Fibroblast of upper back skin (primary cell): ENCODE measurements around the gene STAB2.
A peak's percentile ranks its signal among the peaks of the same experiment; 100 is the strongest.
"Not testable (repeated sequence)": the region's sequence is repeated elsewhere in the genome, so short reads cannot be mapped to it uniquely, and the experiment has no call there.

Experiments used
- DNase-seq: peaks from one replicate; pipeline ENCODE4 v3.0.0-alpha.2; 2013

STAB2 gene

DNA sequence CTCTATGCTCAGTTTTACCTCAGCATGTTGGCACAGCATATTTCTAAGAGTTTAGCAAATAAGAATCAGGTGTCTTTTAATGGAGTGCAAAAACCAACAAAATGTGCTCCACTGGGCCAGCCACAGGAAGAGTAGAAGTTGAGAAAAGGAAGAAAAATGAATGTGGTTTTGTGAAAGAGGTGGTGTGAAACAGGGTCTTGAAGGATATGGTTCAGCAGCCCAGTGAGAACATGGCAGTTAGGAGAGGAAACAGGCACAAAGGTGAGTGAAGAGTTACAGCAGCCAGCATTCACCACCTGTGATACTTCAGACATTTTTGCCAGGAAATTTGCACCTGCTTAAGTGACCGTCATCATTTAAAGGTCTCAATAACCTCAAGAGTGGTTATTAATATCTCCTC is 2.4 kb downstream of the STAB2 start:
- no peak for DNase-seq

DNA sequence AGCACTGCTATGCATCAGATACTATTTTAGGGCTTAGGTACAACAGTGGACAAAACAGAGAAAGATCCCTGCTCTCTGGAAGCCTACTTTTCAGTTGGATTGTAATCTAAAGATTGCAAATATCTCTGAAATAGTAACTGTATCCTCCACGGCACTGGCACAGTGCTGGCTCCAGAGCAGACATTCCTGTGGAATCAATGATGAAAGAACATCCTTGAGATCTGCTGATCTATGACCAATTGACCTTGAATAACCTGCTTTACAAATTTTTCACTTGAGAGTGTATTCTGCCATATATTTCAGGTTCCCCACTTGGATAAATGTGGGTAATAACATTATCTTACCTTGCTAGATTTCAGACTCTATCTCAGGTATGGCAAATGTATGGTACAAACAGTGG is 3.2 kb downstream of the STAB2 start:
- no peak for DNase-seq

DNA sequence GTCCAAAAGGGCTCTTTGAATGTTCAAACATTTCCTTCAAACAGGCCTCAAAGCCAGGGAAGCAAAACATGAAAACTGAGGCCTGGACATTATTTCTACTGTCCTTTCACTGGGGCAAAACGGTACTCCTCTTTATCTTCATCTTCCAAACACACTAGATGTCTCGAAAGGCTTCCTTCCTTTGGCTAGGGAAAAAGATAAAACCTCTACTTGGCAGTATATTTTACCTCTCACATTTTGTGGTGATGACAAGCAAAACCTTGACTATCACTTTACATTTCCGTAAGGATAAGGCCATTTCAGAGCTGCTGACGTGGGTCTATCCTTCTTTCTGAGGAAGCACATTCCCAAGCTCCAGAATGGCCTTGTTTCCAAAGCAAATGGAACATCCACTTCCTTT is 9.9 kb downstream of the STAB2 start:
- no peak for DNase-seq

DNA sequence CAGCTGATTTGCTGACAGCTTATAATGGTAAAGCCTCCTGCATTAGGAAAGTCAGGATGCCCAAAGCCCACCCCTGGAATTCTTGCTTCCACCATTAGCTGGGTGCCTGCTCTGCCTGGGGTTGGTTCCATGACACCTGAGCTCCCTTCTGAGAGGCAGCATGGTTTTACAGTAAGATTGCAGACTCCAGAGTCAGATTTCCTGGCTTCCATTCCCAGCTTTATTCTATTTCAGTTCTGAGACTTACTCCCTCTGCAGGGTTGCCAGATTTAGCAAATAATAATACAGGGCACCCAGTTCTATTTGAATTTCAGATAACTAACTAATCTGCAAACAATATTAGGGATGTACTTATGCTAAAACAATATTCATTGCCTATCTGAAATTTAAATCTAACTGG is 12.2 kb downstream of the STAB2 start:
- DNase-seq: no peak

DNA sequence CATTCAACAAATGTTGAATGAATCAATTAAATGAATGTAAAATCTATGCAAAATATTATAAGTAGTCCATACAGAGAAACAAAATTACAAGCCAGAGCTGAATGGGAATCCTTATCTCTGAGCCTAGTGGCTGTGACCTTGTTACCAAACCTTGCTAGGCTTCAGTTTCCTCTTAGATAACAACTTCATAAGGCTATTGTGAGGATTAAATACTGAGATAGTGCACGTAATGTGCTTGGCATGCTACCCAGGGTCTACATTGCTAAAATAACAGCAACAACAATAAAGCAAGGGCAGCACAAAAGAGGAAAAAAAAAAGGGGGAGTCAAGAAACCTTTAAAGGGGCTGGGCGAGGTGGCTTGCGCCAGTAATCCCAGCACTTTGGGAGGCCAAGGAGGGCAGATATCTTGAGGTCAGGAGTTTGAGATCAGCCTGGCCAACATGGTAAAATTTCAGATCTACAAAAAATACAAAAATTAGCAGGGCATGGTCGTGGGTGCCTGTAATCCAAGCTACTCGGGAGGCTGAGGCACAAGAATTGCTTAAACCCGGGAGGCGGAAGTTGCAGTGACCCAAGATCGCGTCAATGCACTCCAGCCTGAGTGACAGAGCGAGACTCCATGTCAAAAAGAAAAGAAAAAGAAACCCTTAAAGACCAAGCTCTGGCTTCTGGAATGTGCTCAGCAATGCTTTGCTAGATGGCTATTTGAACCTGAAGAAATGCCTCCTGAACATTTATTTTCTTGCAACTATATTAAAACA is 14.1 kb downstream of the STAB2 start:
- no peak for DNase-seq

DNA sequence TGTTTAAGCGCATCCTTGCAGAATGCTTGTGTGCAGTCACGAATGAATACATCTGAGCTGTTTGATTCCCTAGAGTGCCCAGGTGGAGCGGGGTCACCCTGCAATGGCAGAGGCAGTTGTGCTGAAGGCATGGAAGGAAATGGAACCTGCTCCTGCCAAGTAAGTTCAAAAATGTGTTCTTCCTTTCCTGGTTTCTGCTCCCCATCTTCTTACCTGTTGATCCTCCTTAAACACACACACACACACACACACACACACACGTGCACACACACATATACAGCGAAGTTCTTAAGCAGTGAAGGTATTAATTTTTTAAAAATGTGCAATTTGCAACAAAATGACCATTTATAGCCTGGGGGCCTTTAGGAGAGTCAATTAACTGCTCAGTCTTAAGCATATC is 33.3 kb downstream of the STAB2 start:
- no peak for DNase-seq

DNA sequence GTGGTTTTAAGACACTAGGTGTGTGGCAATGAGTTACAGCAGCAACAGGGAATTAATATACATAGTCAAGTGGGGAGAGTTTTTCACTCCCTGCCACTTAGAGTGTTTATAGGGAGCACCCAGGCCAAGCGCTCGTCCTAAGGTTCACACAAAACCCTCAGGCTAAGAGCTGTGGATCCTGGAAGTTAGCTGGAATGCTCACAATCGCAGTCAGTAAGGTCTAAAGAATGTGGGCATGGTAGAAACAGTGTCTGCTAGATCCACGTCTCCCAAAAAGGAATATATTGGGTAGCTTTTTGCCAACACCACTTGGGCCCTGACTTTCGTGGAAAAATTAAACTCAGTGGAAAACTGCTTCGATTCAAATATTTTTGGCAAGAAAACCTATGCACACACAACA is 36.6 kb downstream of the STAB2 start:
- DNase-seq: no peak

DNA sequence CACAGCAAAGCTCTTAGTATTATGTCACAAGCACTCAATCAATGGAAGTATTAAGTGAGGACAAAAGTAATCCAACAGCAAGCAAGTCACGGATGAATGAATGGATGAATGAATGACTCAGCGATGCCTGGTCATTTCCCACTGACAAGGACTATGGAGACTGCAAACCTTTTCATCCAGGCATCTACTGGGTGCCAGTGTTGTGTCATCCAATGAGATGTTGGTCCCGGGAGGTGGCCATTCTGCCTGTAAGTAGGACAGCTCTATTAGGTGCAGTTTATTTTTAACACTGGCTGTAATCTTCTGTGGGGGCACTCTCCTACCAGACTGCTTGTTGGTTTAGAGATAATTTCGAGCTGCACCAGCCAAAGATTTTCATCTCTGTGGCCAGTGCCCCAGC is 39.4 kb downstream of the STAB2 start:
- DNase-seq: peak; percentile 31

DNA sequence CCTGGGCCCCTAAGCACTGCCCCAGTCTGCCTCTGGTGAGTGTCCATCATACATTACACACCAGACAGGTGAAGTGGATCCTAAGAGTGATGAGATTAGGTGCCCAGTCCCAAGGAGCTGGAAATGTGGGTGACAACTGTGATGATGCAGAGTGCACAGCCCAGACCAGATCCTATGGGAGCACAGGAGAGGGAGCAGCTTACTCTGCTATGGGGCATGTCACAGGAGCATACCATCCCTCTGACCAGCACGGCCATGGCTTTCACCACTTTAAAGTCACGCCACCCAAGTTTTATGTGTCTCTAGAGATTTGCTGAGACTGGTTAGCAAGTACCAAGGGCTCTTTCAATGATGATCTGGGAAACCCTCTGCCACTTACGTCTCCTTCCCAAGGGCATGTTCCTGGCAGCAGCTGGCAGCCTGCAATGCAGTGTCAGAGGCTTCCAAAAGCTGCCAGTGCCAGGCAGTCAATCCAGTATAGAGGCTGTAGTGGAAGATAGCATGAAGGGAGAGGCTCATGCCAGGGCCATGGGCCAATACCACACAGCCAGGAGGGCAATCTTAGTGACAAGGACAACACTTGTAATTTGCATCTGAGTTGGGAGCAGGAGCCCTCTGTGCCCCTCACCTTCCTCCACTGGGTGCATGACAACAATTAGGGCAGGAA is 40.2 kb downstream of the STAB2 start:
- DNase-seq: no peak

DNA sequence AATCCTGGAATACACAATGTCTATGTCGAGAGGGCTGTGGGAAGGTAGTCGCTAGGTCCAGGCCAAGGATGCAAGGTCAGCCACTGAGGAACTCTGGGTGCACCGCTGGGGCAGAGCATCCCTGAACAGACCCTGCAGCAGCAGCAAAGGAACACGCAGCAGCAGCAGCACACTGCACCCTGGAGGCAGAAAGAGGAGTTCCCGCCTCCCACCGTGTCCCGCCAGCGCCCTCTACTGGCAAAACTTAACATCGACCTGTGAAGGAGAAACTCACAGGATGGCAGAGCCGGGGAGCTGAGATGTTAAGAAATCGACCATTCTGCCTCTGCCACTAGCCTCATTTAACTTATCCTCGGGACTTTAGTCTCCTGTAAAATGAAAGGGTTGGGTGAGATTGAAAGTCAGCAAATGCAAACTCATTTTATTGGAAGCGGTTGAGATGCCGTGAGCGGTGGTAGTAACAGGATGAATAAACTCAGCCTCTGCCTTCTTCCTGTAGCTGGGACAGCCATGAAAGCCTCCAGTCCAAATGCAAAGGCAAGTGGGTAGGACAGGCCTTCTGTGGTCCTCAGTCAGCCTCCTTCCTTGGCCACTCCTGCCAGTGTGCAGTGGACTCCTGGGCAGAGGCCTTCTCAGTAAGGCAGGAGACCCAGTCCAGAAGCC is 45.6 kb downstream of the STAB2 start:
- DNase-seq: peak; percentile 48

DNA sequence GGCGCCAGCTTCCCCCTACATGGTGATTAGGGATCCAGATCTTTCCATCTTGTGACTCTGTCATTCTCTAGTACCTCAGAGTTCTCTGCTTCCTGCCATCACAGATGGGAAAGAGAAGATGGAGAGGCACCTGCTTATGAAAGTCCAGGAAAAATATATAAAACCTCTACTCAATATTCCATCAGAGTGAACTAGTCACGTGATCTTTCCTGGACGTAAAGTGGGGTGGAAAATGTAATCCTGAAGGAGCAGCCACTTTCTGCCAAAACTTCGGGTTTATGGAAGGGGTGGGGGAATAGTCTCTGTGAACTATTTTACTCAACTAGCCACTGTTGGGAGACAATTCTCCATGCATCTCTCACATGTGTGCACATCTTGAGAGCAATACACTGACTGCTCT is 47.7 kb downstream of the STAB2 start:
- DNase-seq: no peak

DNA sequence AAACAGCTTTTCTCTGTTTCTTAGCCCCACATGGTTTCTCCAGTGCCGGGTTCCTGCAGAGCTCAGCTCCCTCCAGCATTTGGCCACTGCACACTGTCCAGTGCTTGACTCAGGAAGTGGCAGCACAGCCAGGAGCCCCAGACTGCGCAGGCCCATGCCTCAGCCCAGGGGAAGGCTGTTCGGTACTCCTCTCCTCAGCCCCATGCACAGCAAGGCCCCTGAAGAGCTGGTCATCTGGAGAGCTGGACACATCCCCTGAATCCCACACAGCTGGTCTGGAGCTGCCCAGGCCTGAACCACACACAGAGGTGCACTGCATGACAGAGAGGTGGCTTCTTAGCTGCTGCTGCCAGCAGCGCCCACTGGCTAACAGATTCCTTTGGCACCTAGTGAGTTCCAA is 48.3 kb downstream of the STAB2 start:
- DNase-seq: no peak

DNA sequence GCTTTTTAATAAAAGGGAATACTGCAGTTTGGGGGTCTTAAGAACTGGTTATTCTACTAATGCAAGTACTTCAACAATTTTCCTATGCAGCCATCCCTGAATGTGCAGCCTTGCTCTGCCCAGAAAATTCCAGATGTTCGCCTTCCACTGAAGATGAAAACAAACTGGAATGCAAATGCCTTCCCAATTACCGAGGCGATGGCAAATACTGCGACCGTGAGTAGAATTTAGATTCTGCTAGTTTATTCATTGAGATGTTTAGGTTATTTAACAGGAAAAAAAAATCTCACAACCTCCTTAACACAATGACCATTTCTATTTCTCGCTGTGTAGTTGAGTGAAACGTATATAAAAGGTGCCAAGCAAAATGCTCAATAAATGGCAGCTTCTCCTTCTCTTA is 49.9 kb downstream of the STAB2 start:
- DNase-seq: no peak

DNA sequence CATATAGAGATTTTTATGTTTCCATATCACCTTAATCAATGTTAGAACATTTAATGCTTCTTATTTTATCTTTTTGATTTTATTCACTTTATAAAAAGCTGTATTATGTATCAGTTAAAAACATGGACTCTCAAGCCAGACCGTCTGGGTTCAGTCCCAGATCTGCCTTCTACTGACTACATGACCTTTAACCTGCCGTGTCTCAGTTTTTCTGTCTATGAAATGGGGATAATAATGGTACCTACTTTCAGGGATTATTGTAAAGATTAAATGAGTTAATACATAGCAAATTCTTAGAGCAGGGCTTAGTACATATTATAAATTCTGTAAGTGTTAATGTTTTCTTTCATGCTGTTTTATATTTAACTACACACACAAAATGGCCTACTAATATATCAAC is 50.4 kb downstream of the STAB2 start:
- no peak for DNase-seq

DNA sequence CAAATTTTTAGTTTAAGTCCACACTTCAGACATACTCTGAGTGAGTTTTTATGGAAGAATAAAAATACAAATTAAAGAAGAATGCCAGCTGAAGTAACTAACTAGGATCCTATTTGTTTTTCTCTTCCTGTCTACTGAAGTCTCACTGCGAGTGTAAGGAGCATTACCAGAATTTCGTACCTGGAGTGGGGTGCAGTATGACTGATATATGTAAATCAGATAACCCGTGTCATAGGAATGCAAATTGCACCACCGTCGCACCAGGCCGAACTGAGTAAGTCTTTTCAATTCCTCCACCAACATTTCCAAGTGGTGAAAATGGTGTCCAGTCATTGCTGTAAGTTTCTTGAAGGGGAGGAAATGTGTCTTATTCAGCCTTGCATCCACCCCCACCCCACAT is 52.9 kb downstream of the STAB2 start:
- no peak for DNase-seq

DNA sequence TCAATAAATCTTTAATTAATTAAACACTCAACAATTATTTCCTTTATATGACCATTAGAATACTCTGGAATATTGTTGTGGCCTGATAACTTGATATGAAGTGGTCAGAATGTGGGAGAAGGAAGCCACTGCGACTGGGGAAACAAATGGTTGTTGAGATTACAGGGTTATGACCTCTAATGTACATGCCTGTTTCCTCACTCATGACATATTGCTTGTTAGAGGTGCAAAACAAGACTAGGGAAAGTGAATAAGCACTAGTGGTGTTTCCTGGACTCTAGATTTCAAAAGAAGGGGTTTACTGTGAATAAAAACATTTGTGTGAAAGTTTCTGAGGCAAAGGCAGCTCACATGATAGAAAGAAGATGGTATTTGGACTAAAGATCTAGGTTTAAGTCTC is 53.3 kb downstream of the STAB2 start:
- DNase-seq: no peak

DNA sequence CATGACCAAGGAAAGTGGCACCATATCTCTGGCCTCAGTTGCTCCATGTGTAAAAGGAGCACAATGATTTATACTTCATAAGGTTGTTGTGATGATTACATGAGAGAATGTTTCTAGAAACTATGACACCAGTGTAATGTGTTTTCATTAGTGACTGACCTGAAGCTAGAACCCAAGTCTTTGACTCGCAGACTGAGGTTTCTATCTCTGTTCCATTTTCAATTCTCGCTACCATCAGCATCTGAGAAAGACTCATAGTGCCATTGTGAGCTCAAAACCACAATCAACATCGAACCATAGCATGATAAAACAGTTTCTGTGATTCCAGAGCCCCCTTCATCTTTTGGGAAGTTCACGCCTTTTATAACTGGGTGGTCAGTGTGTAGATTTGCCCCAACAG is 53.8 kb downstream of the STAB2 start:
- no peak for DNase-seq

DNA sequence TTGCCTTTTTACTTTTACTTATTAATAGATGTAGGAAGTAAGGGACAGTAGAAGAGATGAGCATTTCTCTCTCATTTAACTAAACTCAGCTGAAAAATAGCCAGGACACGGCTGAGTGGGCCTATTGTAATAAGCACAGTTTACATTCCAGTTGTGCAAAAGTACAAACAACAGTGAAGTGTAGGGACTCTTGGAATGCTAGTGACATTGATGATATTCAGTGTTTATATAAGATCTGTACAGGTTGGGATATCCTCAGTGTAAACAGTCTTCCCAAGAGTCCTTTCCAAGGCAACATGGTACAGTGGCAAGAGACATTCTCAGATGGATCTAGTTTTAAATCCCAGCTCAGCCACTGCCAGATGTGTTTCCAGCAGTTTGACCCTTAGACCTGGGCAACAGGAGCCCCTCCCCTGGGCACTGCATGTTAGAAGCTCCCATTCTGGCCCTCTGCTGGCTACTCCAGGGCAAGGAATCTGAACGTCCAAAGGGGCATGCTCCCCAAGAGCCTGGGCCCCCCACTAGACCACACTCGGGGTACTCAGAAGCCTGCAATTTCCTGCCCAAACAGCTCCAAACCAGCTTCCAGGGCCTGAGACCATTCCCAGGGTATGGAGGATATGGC is 55.3 kb downstream of the STAB2 start:
- DNase-seq: no peak

DNA sequence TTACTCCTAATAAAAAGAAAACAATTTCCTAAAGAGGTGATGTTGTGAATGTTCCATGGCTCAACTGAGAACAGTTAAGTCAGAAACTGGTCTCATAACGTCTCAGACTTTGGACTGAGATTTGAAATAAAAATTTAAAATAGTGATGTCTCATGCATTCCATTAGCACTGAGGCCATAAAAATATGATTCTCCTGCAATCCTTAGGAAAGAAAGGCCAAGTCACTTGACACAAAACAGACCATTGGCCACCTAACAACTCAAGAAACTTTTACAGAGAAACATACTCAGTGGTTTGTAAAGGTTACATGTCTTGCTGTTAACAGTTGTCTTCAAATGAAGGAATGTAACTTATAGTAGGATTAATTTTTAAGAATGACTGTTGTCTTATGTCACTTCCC is 58.1 kb downstream of the STAB2 start:
- peak; percentile 75 for DNase-seq

DNA sequence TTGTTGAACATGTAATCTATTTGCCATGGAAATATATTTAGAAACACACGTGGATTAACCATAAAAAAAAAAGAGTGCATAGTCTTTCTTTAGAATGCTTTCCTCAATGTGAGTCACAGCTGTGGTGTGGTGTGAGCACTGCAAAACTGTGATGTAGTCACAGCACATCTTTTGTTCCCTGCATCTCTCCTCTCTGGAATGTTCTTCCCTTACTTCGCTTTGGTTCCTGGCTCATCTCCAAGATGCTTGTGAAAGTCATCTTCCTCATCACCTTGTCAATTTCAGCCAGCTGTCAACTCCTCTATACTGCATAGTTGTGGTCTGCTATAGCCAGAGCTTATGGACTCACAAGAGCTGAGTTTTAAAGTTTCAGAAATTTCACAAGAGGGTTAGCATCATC is 60.2 kb downstream of the STAB2 start:
- DNase-seq: peak; percentile 98

DNA sequence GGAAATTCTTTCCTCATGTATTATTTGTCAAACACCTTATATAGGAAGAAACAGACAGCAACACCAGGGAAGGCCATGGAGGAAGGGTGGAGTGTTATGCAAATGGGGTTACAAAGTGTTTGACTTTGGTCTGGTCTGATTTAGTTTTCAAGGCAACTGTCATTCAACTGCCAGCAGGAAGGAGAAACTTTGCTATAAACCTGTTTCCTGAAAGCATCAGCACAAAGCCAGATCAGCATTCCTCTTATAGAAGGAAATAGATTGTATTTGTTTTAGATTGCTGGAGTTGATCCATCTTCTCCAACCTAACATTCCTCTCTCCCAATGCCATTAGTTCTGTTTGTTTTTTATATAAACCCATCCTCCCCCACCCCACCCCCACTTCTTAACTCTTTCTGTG is 65.7 kb downstream of the STAB2 start:
- DNase-seq: no peak

DNA sequence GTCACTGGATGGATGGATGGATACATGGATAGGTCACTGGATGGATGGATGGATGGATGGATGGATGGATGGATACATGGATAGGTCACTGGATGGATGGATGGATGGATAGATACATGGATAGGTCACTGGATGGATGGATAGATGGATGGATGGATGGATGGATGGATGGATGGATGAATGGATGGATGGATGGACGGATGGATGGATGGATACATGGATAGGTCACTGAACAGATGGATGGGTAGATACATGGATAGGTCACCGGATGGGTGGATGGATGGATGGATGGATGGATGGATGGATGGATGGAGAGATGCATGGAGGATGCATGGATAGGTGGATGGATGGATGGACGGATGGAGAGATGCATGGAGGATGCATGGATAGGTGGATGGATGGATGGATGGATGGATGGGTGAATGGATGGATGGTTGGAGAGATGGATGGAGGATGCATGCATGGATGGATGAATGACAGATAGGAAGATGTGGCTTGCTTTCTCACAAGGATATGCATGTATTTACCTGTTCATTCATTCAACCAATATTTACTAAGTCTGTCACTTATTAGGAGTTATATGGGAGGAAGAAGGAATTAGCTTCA is 66.6 kb downstream of the STAB2 start:
- DNase-seq: not testable (repeated sequence)

DNA sequence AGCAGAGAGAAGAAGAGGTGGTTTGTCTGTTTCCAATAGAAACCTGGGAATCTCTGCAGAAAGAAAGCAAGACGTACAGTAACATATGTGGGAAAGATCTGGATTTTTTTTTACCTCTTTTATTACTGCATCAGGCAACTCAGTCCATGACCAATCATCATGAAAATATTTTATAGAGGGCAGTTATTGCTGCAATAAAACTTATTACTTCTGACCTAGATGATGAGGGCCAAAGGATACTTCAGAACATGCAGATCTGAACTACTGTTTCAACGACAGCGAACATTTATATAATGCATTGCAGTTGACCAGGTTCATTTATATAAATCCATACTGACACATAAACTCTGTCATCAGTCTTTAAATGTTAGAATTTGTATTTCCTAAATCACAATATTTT is 67.7 kb downstream of the STAB2 start:
- no peak for DNase-seq

DNA sequence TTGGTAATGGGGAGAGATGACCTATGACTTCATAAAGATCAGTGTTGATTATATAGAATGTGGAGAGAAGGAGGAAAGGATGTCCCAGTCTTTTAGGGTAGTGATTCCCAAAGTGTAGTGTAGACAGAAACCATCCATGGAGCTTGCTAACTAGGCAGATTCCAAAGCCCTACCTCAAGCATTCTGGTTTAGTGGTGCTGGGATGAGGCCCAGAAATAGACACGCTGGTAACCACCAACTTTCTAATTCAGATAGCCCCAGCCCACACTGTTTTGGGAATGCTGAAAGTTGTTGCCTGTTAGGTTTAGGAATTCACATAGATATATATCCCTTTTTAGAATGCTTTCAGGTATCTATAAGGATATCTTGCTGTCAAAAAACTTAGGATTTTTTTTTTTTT is 69.2 kb downstream of the STAB2 start:
- DNase-seq: no peak
